Kidney (tissue), 14 donors: Measurements from ENCODE around the gene CENPQ. TPM values are rescaled to one million over a fixed set of nuclear protein-coding genes. Genes with fewer than 3 reads are reported as not detected.

Experiments
- DNase-seq, 5 donors: peaks; one replicate each; pipeline ENCODE4 v3.0.0-alpha.2; 2013 to 2020
- FAIRE-seq: peaks from 2 replicates; lab custom pipeline; 2012; peaks lifted over from hg19 to GRCh38; lab: Jason Lieb, UNC
- H3K27ac ChIP-seq, 2 donors: one replicate each; pipeline ENCODE4 v1.7.0; 2013; ENCODE audit warnings: low read depth in 2 of 2, low read length in 2 of 2, inconsistent platforms in 1 of 2
- H3K27me3 ChIP-seq: one replicate; pipeline ENCODE4 v1.7.1; 2013; ENCODE audit warnings: low read length, inconsistent platforms; ENCODE audit not compliant: control insufficient read depth, insufficient read depth
- H3K36me3 ChIP-seq, 3 donors: one replicate each; pipeline versions ENCODE4 v1.7.0 to v1.7.1; 2013; ENCODE audit warnings: low read length in 3 of 3, control low read depth in 1 of 3, inconsistent platforms in 1 of 3; ENCODE audit not compliant: insufficient read depth in 3 of 3, control insufficient read depth in 2 of 3
- H3K4me1 ChIP-seq, 3 donors: one replicate each; pipeline versions ENCODE4 v1.7.0 to v1.7.1; 2013; ENCODE audit warnings: low read length in 3 of 3, inconsistent platforms in 1 of 3, low read depth in 1 of 3; ENCODE audit not compliant: control insufficient read depth in 2 of 3, insufficient read depth in 2 of 3
- H3K4me3 ChIP-seq, 3 donors: one replicate each; pipeline versions ENCODE4 v1.7.0 to v1.8.1; 2013; ENCODE audit warnings: low read length in 3 of 3, control low read depth in 1 of 3, inconsistent platforms in 1 of 3
- H3K9ac ChIP-seq, 3 donors: one replicate each; pipeline versions ENCODE4 v1.7.0 to v1.7.1; 2013; ENCODE audit warnings: low read length in 3 of 3, control low read depth in 1 of 3, inconsistent platforms in 1 of 3
- H3K9me3 ChIP-seq, 3 donors: one replicate each; pipeline versions ENCODE4 v1.7.0 to v1.7.1; 2013; ENCODE audit warnings: low read length in 3 of 3, control low read depth in 1 of 3, inconsistent platforms in 1 of 3; ENCODE audit not compliant: control insufficient read depth in 2 of 3, insufficient read depth in 1 of 3
- intact Hi-C: fragments of 100-400 bp; cut with DNase I; formaldehyde crosslinking; loops from one replicate; pipeline ENCODE4 v1.11.1; 2022
- polyA plus RNA-seq: library from polyadenylated mRNA; stranded (reverse); fragments of 350-450 nt; fragmentation: Illumina TruSeq; extraction: RNeasy Lipid Tissue Mini Kit (QIAGEN cat#74804); gene quantifications from one replicate; pipeline ENCODE4 v1.2.3, GENCODE V29; 2014; ENCODE audit warnings: low read depth, low replicate concordance; ENCODE audit not compliant: insufficient read depth
- total RNA-seq: library from RNA; stranded (reverse); fragmentation: NEBNext Ultra II Directional; extraction: Animal tissue kit (Norgen Biotek cat#: 25700); gene quantifications from one replicate; pipeline ENCODE4 v1.2.1, GENCODE V29; 2021
- TF ChIP-seq, protein P1 (sequence below): IDR thresholded peaks from 3 replicates; pipeline ENCODE4 v1.5.1; 2012; ENCODE audit warnings: mild to moderate bottlenecking, moderate library complexity, borderline replicate concordance; ENCODE audit not compliant: insufficient read depth; ENCODE audit errors: extremely low read depth
- donor health status: control.
- donor health status: control.
- donor health status: control.
- donor health status: control.
- donor health status: control.
- donor health status: DM: yes; HTN: yes; CAD: no.
- donor health status: Normal renal cell carcinoma (clear cell type).

CENPQ gene
- total and polyA plus RNA-seq, 2 donors from 2014 or later = 3.9 to 4.2 TPM

DNA sequence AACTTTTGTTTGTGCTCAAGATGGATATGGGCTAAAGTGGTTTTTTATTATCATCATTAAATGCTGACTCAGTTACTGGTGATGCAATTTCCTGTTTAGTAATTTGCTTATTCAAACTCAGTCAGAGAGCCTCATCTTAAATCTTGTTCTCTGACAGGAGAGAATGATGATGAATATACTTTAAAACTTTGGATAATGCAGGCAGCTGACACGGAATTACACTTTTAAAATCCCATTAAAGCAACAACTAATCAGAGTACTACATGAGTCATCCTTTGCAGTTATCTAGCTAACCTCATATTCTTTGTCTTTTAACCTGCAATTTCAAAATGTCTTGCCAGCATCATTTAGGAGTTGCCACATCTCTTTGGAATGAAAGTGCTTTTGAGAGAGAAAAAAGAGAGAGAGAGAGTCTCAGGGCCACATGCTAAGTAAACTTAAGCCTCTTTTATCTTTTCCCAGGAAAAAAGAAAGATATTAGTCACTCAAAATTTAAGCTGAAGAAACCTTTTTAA, 78.1 kb downstream of the CENPQ start:
- H3K4me3 ChIP-seq = no peak overlapping the region
- DNase-seq (no peak), FAIRE-seq (no peak)
- H3K36me3 ChIP-seq = no peaks in the 10 kb centered on the region
- no peaks in the 10 kb centered on the region for H3K4me1 ChIP-seq
- intact Hi-C loops = no loop called here
- H3K9me3 ChIP-seq = no peaks in the 10 kb centered on the region
- H3K9ac ChIP-seq = no peak overlapping the region
- H3K27ac ChIP-seq = no peak overlapping the region
- TF ChIP-seq, protein P1, sequence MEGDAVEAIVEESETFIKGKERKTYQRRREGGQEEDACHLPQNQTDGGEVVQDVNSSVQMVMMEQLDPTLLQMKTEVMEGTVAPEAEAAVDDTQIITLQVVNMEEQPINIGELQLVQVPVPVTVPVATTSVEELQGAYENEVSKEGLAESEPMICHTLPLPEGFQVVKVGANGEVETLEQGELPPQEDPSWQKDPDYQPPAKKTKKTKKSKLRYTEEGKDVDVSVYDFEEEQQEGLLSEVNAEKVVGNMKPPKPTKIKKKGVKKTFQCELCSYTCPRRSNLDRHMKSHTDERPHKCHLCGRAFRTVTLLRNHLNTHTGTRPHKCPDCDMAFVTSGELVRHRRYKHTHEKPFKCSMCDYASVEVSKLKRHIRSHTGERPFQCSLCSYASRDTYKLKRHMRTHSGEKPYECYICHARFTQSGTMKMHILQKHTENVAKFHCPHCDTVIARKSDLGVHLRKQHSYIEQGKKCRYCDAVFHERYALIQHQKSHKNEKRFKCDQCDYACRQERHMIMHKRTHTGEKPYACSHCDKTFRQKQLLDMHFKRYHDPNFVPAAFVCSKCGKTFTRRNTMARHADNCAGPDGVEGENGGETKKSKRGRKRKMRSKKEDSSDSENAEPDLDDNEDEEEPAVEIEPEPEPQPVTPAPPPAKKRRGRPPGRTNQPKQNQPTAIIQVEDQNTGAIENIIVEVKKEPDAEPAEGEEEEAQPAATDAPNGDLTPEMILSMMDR = no peak
- H3K27me3 ChIP-seq = no peaks in the 10 kb centered on the region

DNA sequence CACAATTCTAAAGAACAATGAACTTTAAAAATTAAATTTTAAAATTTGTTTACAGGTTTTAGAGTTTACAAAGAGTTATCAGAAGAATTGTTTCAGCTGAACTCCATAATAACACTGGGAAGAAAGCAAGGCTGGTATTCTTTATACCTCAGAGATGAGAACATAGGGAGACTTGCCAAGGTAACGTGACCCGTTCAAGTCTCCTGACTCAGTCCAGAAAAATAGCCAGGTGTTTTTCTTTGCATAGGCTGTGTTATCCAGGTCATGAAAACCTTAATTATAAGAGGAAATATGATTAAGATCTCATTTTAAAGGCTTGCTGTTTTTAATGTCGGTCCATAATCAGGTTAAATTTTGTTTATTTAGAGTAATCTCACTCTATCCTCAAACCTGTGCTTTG, 78.8 kb downstream of the CENPQ start:
- no peak for FAIRE-seq
- H3K27me3 ChIP-seq = no peaks in the 10 kb centered on the region

More for the DNA sequence above, 78.8 kb downstream of the CENPQ start:
- TF ChIP-seq, protein P1 = no peak
- intact Hi-C loops = no loop called here
- H3K9ac ChIP-seq = no peak overlapping the region
- no peaks in the 10 kb centered on the region for H3K4me1 ChIP-seq
- no peaks in the 10 kb centered on the region for H3K9me3 ChIP-seq
- no peak overlapping the region for H3K27ac ChIP-seq
- H3K4me3 ChIP-seq = no peak overlapping the region
- no peaks in the 10 kb centered on the region for H3K36me3 ChIP-seq
- no peak for DNase-seq

Other genes starting within 250 kb of the CENPQ start
- 26.6 TPM for gene MMUT, start 117 bp upstream of the CENPQ start, total RNA-seq
- gene MMUT, start 117 bp upstream of the CENPQ start, polyA plus RNA-seq = 34.8 TPM
- gene GLYATL3, start 36.6 kb downstream of the CENPQ start, total RNA-seq = not detected
- gene GLYATL3, start 36.6 kb downstream of the CENPQ start, polyA plus RNA-seq = not detected
- 2.2 TPM for gene C6orf141, start 87.3 kb downstream of the CENPQ start, total RNA-seq
- gene C6orf141, start 87.3 kb downstream of the CENPQ start, polyA plus RNA-seq = not detected
- not detected for gene RHAG, start 173.5 kb downstream of the CENPQ start, total RNA-seq
- not detected for gene RHAG, start 173.5 kb downstream of the CENPQ start, polyA plus RNA-seq